GM12878 (cell line): Measurements from ENCODE around the gene ANKRD13D.

ENCODE experiments used
- MXI1 ChIP-seq: fragments of 150-350 bp; IDR thresholded peaks from 2 replicates; pipeline ENCODE4 v1.6.1; 2011; ENCODE audit warnings: low read depth, mild to moderate bottlenecking, inconsistent platforms, low read length, improper control_type of control experiment
- POLR2A ChIP-seq: IDR thresholded peaks from 2 replicates; pipeline ENCODE4 v1.6.1; 2011; ENCODE audit warnings: low read depth, mild to moderate bottlenecking, low read length
- REST ChIP-seq: IDR thresholded peaks from 2 replicates; pipeline ENCODE4 v1.6.1; 2012; ENCODE audit warnings: mild to moderate bottlenecking, low read depth, low read length
- TAF1 ChIP-seq: IDR thresholded peaks from 2 replicates; pipeline ENCODE4 v1.6.1; 2011; ENCODE audit warnings: mild to moderate bottlenecking, low read depth, low read length, borderline replicate concordance

DNA sequence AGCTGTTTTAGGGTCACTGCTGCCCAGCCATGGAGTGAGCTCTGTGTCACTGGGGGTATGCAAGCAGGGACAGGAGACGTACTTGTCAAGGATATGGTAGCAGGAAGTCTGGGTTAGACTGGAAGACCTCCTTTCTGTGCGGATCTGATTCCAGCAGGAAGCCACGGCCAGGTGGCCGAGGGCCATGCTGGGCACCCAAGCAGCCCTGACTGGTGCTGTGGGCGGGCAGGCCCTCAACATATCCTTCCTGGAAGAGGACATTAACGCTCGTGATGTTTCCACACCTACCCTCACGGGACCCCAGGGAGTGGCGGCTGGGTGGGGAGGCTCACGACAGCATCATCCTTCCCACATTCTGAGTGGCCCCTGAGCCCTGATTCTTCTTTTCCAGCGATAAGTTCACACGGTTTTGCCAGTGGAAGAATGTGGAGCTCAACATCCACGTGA lies 8.7 kb upstream of the ANKRD13D start:
- TF ChIP-seq TAF1 (no peak), MXI1 (no peak), REST (no peak), POLR2A (no peak)
